Skeletal muscle tissue (tissue), 4 donors: Measurements from ENCODE around the gene SFSWAP. TPM values are rescaled to one million over a fixed set of nuclear protein-coding genes. Genes with fewer than 3 reads are reported as not detected.
A peak's percentile ranks its signal among the peaks of the same experiment; 100 is the strongest.

Source experiments
- H3K27ac ChIP-seq: one replicate; pipeline ENCODE4 v1.7.0; 2013; ENCODE audit warnings: mild to moderate bottlenecking, low read depth, low read length, inconsistent platforms
- H3K27me3 ChIP-seq, 3 donors: one replicate each; pipeline ENCODE4 v1.7.0; 2013; ENCODE audit warnings: low read length in 3 of 3; ENCODE audit not compliant: control insufficient read depth in 3 of 3, insufficient read depth in 3 of 3
- H3K36me3 ChIP-seq, 3 donors: one replicate each; pipeline ENCODE4 v1.7.0; 2013; ENCODE audit warnings: low read length in 3 of 3; ENCODE audit not compliant: control insufficient read depth in 3 of 3, insufficient read depth in 3 of 3
- H3K4me1 ChIP-seq, 3 donors: one replicate each; pipeline ENCODE4 v1.7.0; 2013; ENCODE audit warnings: low read length in 3 of 3, mild to moderate bottlenecking in 3 of 3; ENCODE audit not compliant: control insufficient read depth in 3 of 3, insufficient read depth in 3 of 3
- H3K4me3 ChIP-seq, 3 donors: one replicate each; pipeline ENCODE4 v1.7.0; 2013; ENCODE audit warnings: low read length in 3 of 3
- H3K9ac ChIP-seq, 3 donors: one replicate each; pipeline ENCODE4 v1.7.0; 2013; ENCODE audit warnings: low read length in 3 of 3, mild to moderate bottlenecking in 3 of 3, moderate library complexity in 2 of 3, low read depth in 1 of 3
- H3K9me3 ChIP-seq, 3 donors: one replicate each; pipeline ENCODE4 v1.7.0; 2013; ENCODE audit warnings: low read length in 3 of 3; ENCODE audit not compliant: control insufficient read depth in 3 of 3
- total RNA-seq: library from RNA; depleted of rRNA; stranded (reverse); fragments of >200 nt; gene quantifications from one replicate; pipeline ENCODE4 v1.2.3, GENCODE V29; 2014
- donor health status: Osteomylitis.

SFSWAP gene
- total RNA-seq, 1 donor from 2014 or later, result 17.7 TPM

- Histone ChIP-seq H3K9me3 (no peaks in the 10 kb centered on the region), H3K9ac (no peak overlapping the region), H3K4me1 (no peaks in the 10 kb centered on the region), H3K4me3 (no peak overlapping the region), H3K36me3 (peaks cover 49 to 60% (median 53%) of the 10 kb centered on the region in 3 donors), H3K27me3 (no peaks in the 10 kb centered on the region), H3K27ac (no peak overlapping the region)
Measured at GRCh38 chr12:131794573-131794972, 83.7 kb downstream of the SFSWAP start.

- Histone ChIP-seq H3K9ac (no peak overlapping the region), H3K36me3 (peaks cover 49 to 59% (median 54%) of the 10 kb centered on the region in 3 donors)
Measured at GRCh38 chr12:131795064-131795463, 84.2 kb downstream of the SFSWAP start.

GRCh38 chr12:131795690-131796410 lies 85.0 kb downstream of the SFSWAP start:
- Histone ChIP-seq H3K27me3 (no peaks in the 10 kb centered on the region), H3K27ac (no peak overlapping the region), H3K9ac (peak overlapping the region in 1 of 3 donors; percentile 8), H3K9me3 (no peaks in the 10 kb centered on the region), H3K4me3 (no peak overlapping the region), H3K4me1 (no peaks in the 10 kb centered on the region), H3K36me3 (peaks cover 44 to 59% (median 58%) of the 10 kb centered on the region in 3 donors)

More at GRCh38 chr12:131795064-131795463, 84.2 kb downstream of the SFSWAP start:
- Histone ChIP-seq H3K27ac (no peak overlapping the region), H3K9me3 (no peaks in the 10 kb centered on the region), H3K27me3 (no peaks in the 10 kb centered on the region), H3K4me3 (no peak overlapping the region), H3K4me1 (no peaks in the 10 kb centered on the region)

- Histone ChIP-seq H3K4me1 (no peaks in the 10 kb centered on the region), H3K4me3 (no peak overlapping the region), H3K27me3 (no peaks in the 10 kb centered on the region), H3K9ac (peak overlapping the region in 1 of 3 donors; percentile 8), H3K36me3 (peaks cover 44 to 59% (median 57%) of the 10 kb centered on the region in 3 donors), H3K27ac (no peak overlapping the region), H3K9me3 (no peaks in the 10 kb centered on the region)
Measured at GRCh38 chr12:131796411-131796736, 85.5 kb downstream of the SFSWAP start.

- Histone ChIP-seq H3K27ac (no peak overlapping the region), H3K9me3 (no peaks in the 10 kb centered on the region), H3K27me3 (no peaks in the 10 kb centered on the region), H3K4me3 (no peak overlapping the region), H3K4me1 (no peaks in the 10 kb centered on the region), H3K9ac (no peak overlapping the region), H3K36me3 (peaks cover 46 to 59% (median 56%) of the 10 kb centered on the region in 3 donors)
Measured at GRCh38 chr12:131796754-131797587, 86.1 kb downstream of the SFSWAP start.

GRCh38 chr12:131797588-131797934 lies 86.7 kb downstream of the SFSWAP start:
- Histone ChIP-seq H3K4me1 (no peaks in the 10 kb centered on the region), H3K36me3 (peaks cover 50 to 58% (median 56%) of the 10 kb centered on the region in 3 donors), H3K9me3 (no peaks in the 10 kb centered on the region), H3K9ac (no peak overlapping the region), H3K4me3 (no peak overlapping the region), H3K27me3 (no peaks in the 10 kb centered on the region), H3K27ac (no peak overlapping the region)

- no peaks in the 10 kb centered on the region for H3K9me3 ChIP-seq
- no peaks in the 10 kb centered on the region for H3K27me3 ChIP-seq
- no peak overlapping the region for H3K4me3 ChIP-seq
- no peak overlapping the region for H3K9ac ChIP-seq
- H3K36me3 ChIP-seq, result peaks cover 51 to 58% (median 52%) of the 10 kb centered on the region in 3 donors
- no peaks in the 10 kb centered on the region for H3K4me1 ChIP-seq
- H3K27ac ChIP-seq, result no peak overlapping the region
Measured at GRCh38 chr12:131799195-131799594, 88.3 kb downstream of the SFSWAP start.

- H3K4me1 ChIP-seq, result no peaks in the 10 kb centered on the region
- no peaks in the 10 kb centered on the region for H3K27me3 ChIP-seq
- H3K9me3 ChIP-seq, result no peaks in the 10 kb centered on the region
- no peak overlapping the region for H3K4me3 ChIP-seq
- H3K9ac ChIP-seq, result no peak overlapping the region
- H3K36me3 ChIP-seq, result peaks cover 45 to 53% (median 50%) of the 10 kb centered on the region in 3 donors
- H3K27ac ChIP-seq, result no peak overlapping the region
Measured at GRCh38 chr12:131799828-131800593, 89.1 kb downstream of the SFSWAP start.

GRCh38 chr12:131800594-131801135 lies 89.8 kb downstream of the SFSWAP start:
- H3K27me3 ChIP-seq, result no peaks in the 10 kb centered on the region
- H3K4me1 ChIP-seq, result no peaks in the 10 kb centered on the region
- no peaks in the 10 kb centered on the region for H3K9me3 ChIP-seq
- no peak overlapping the region for H3K27ac ChIP-seq
- H3K9ac ChIP-seq, result no peak overlapping the region
- H3K36me3 ChIP-seq, result peaks cover 45 to 51% (median 46%) of the 10 kb centered on the region in 3 donors
- no peak overlapping the region for H3K4me3 ChIP-seq
